Pancreas (tissue), 10 donors: ENCODE data around the gene CES2. TPM values are rescaled to one million over a fixed set of nuclear protein-coding genes. Genes with fewer than 3 reads are reported as not detected.

ENCODE experiments used
- ATAC-seq, 4 donors: fragments of 200-7000 bp; cut with Tn5 transposase; one replicate each; pipeline versions ENCODE4 v1.8.0 to v1.9.1; 2020; ENCODE audit warnings: mild to moderate bottlenecking in 4 of 4, moderate library complexity in 4 of 4
- DNase-seq, 6 donors: peaks; one replicate each; pipeline ENCODE4 v3.0.0-alpha.2; 2020
- FAIRE-seq: peaks from 2 replicates; lab custom pipeline; 2012; peaks lifted over from hg19 to GRCh38; lab: Jason Lieb, UNC
- H3K27ac ChIP-seq, 4 donors: fragments of 200-600 bp; sonication (generic); 1 replicate in 3 of 4; 2 replicates in 1 of 4; pipeline versions ENCODE4 v1.5.0 to v1.8.0; 2020
- H3K27me3 ChIP-seq, 4 donors: fragments of 200-600 bp; one replicate each; pipeline ENCODE4 v1.8.0; 2021
- H3K36me3 ChIP-seq, 3 donors: fragments of 200-600 bp; sonication (generic) in 1 of 3; one replicate each; pipeline versions ENCODE4 v1.5.0 to v1.8.0; 2020 to 2021
- H3K4me1 ChIP-seq, 3 donors: fragments of 200-600 bp; one replicate each; pipeline ENCODE4 v1.8.0; 2021
- H3K4me3 ChIP-seq, 4 donors: fragments of 200-600 bp; sonication (generic) in 2 of 4; one replicate each; pipeline versions ENCODE4 v1.5.0 to v1.8.0; 2020 to 2021
- H3K9me3 ChIP-seq, 4 donors: fragments of 200-600 bp; one replicate each; pipeline ENCODE4 v1.8.0; 2021
- CTCF ChIP-seq, 4 donors: fragments of 200-600 bp; sonication (generic) in 3 of 4; IDR thresholded peaks; one replicate each; pipeline versions ENCODE4 v1.5.0 to v1.8.0; 2021; ENCODE audit warnings: antibody characterized with exemption in 4 of 4
- WGBS, 2 donors: extraction: QIAGEN DNeasy Blood & Tissue Kit; methylation state at CpG; one replicate each; pipeline ENCODE4 v1.1.7; 2013; 5-methylcytosine and 5-hydroxymethylcytosine counted together
- intact Hi-C, 3 donors: fragments of 100-400 bp; cut with DNase I; formaldehyde crosslinking; loops; one replicate each; pipeline versions ENCODE4 v1.11.1 to v1.14.2; 2022
- polyA plus RNA-seq, 2 donors: library from polyadenylated mRNA; stranded (reverse); fragments of 200-250 nt; gene quantifications; one replicate each; pipeline ENCODE4 v1.2.3, GENCODE V29; 2013
- total RNA-seq, 6 donors: library from RNA; stranded (reverse); fragmentation: NEBNext Ultra II Directional in 4 of 6; extraction: Animal tissue kit (Norgen Biotek cat#: 25700) in 4 of 6; gene quantifications; one replicate each; pipeline versions ENCODE4 v1.2.1 to v1.2.4, GENCODE V29; 2021 to 2023
- donor health status: healthy with polysubstance abuse.
- donor health status: DM: no; HTN: no; CAD: no; lungs with moderate emphysema.
- donor health status: DM: no; HTN: no; CAD: no.
- donor health status: control.
- donor health status: control.
- donor health status: Bipolar disorder and iron deficiency.
- donor health status: DM: yes; HTN: yes; CAD: no.
- donor health status: DM: no; HTN: no; CAD: no.
- donor health status: DM: no; HTN: no; CAD: no.
- donor health status: DM: yes; HTN: yes; CAD: no.

The CES2 gene
- total and polyA plus RNA-seq, 8 donors: 14.3 to 23.1 (median 17.3) TPM

- intact Hi-C loops: no loop called here
- WGBS, 2 donors: 63 to 79% methylated on average over 4 of the region's 4 CpGs
- H3K27ac ChIP-seq: no peak overlapping the region
- H3K4me1 ChIP-seq: peaks cover 0 to 5% (median 0%) of the 10 kb centered on the region in 3 donors
- TF ChIP-seq CTCF (IDR thresholded peaks at IDR 0.05): no peak
- FAIRE-seq: no peak
- H3K4me3 ChIP-seq: no peak overlapping the region
- H3K27me3 ChIP-seq: no peaks in the 10 kb centered on the region
- no peak for ATAC-seq
- peak in 1 of 6 donors; percentile 8 for DNase-seq
- H3K9me3 ChIP-seq: no peaks in the 10 kb centered on the region
- peaks cover 0 to 22% (median 19%) of the 10 kb centered on the region in 3 donors for H3K36me3 ChIP-seq
Observed at GRCh38 chr16:66945939-66946338, 10.6 kb downstream of the CES2 start.

GRCh38 chr16:66946541-66946940 lies 11.2 kb downstream of the CES2 start:
- Histone ChIP-seq H3K4me3 (no peak overlapping the region), H3K9me3 (no peaks in the 10 kb centered on the region), H3K27me3 (no peaks in the 10 kb centered on the region), H3K27ac (no peak overlapping the region), H3K4me1 (peaks cover 0 to 5% (median 0%) of the 10 kb centered on the region in 3 donors), H3K36me3 (peaks cover 0 to 16% (median 13%) of the 10 kb centered on the region in 3 donors)
- peak in 1 of 6 donors; percentile 17 for DNase-seq
- 59 to 78% methylated on average over 7 of the region's 7 CpGs for WGBS, 2 donors
- no peak for ATAC-seq
- no peak for FAIRE-seq
- TF ChIP-seq CTCF (IDR thresholded peaks at IDR 0.05): no peak
- intact Hi-C loops: no loop called here

- intact Hi-C loops: no loop called here
- FAIRE-seq: no peak
- peaks cover 0 to 12% (median 10%) of the 10 kb centered on the region in 3 donors for H3K36me3 ChIP-seq
- no peak overlapping the region for H3K27ac ChIP-seq
- TF ChIP-seq CTCF (IDR thresholded peaks at IDR 0.05): no peak
- H3K9me3 ChIP-seq: no peaks in the 10 kb centered on the region
- peaks cover 0 to 5% (median 0%) of the 10 kb centered on the region in 3 donors for H3K4me1 ChIP-seq
- no peak for DNase-seq
- ATAC-seq: peak in 1 of 4 donors; percentile 2
- no peaks in the 10 kb centered on the region for H3K27me3 ChIP-seq
- 18 to 19% methylated on average over 5 of the region's 5 CpGs for WGBS, 2 donors
- no peak overlapping the region for H3K4me3 ChIP-seq
Observed at GRCh38 chr16:66946974-66947301, 11.6 kb downstream of the CES2 start.

GRCh38 chr16:66947302-66948065 lies 12.2 kb downstream of the CES2 start:
- no peaks in the 10 kb centered on the region for H3K27me3 ChIP-seq
- H3K36me3 ChIP-seq: peaks cover 0 to 7% (median 7%) of the 10 kb centered on the region in 3 donors
- FAIRE-seq: peak; percentile 78
- H3K27ac ChIP-seq: no peak overlapping the region
- peak; percentile 83 to 94 (median 90) for ATAC-seq
- H3K4me1 ChIP-seq: peaks cover 0 to 5% (median 0%) of the 10 kb centered on the region in 3 donors
- no peaks in the 10 kb centered on the region for H3K9me3 ChIP-seq
- DNase-seq: peak; percentile 51 to 89 (median 76)
- intact Hi-C loops: no loop called here
- peak; percentile 74 to 95 (median 88) for TF ChIP-seq CTCF (IDR thresholded peaks at IDR 0.05)
- 0% methylated on average over 21 to 22 of the region's 23 CpGs for WGBS, 2 donors
- H3K4me3 ChIP-seq: peak overlapping the region; percentile 15 to 52 (median 36)
